Body of pancreas (tissue), 4 donors: ENCODE measurements around the gene STIMATE. TPM values are rescaled to one million over a fixed set of nuclear protein-coding genes. Genes with fewer than 3 reads are reported as not detected.

Experiments
- ATAC-seq: fragments of 150-250 bp; one replicate; pipeline ENCODE4 v1.9.1; 2016
- DNase-seq, 4 donors: peaks; one replicate each; pipeline ENCODE4 v3.0.0-alpha.2; 2019
- H3K27ac ChIP-seq, 4 donors: fragments of 200-600 bp; sonication (generic); 1 replicate in 3 of 4; 2 replicates in 1 of 4; pipeline versions ENCODE4 v1.5.1 to v1.6.1; 2016 to 2019; ENCODE audit warnings: mild to moderate bottlenecking in 1 of 4, mixed read lengths in 1 of 4, moderate library complexity in 1 of 4
- H3K27me3 ChIP-seq, 2 donors: fragments of 200-600 bp; sonication (generic); one replicate each; pipeline ENCODE4 v1.6.0; 2016; ENCODE audit warnings: mild to moderate bottlenecking in 1 of 2
- H3K36me3 ChIP-seq, 2 donors: fragments of 200-600 bp; sonication (generic); replicated peaks in 1 of 2; 2 replicates each; pipeline ENCODE4 v1.5.1; 2016; ENCODE audit warnings: low read depth in 2 of 2; ENCODE audit not compliant: insufficient read depth in 1 of 2
- H3K4me1 ChIP-seq: fragments of 200-600 bp; sonication (generic); one replicate; pipeline ENCODE4 v1.6.0; 2016
- H3K4me3 ChIP-seq, 2 donors: fragments of 200-600 bp; sonication (generic); 1 replicate in 1 of 2; 2 replicates in 1 of 2; pipeline ENCODE4 v1.5.1; 2016 to 2019
- H3K9me3 ChIP-seq, 3 donors: fragments of 200-600 bp; sonication (generic); 1 replicate in 2 of 3; 2 replicates in 1 of 3; pipeline ENCODE4 v1.5.1; 2016
- CTCF ChIP-seq, 7 experiments: fragments of 450-650 bp in 4 of 7; fragments of 200-600 bp in 3 of 7; sonication (generic) in 3 of 7; IDR thresholded peaks; one replicate each; pipeline ENCODE4 v1.5.1; 2016 to 2019; ENCODE audit warnings: antibody characterized with exemption in 7 of 7
- POLR2A ChIP-seq, 3 donors: fragments of 450-650 bp; IDR thresholded peaks; one replicate each; pipeline ENCODE4 v1.6.1; 2016; ENCODE audit warnings: antibody characterized with exemption in 3 of 3, mild to moderate bottlenecking in 2 of 3
- WGBS, 2 donors: methylation state at CpG; one replicate each; pipeline ENCODE4 v1.1.5; 2017; 5-methylcytosine and 5-hydroxymethylcytosine counted together
- intact Hi-C: fragments of 100-400 bp; cut with DNase I; formaldehyde crosslinking; loops from one replicate; pipeline ENCODE4 v1.15.1; 2023
- total RNA-seq, 2 donors: library from RNA; depleted of rRNA; stranded (reverse); fragments of >200 nt; gene quantifications; one replicate each; pipeline ENCODE4 v1.1.0, GENCODE V29; 2016

STIMATE gene
- total RNA-seq, 2 donors from 2014 or later: 13.0 to 63.0 TPM

GRCh38 chr3:52931328-52931727 is 34.0 kb upstream of the STIMATE start:
- intact Hi-C loops: loop anchor here (2.0 to 10.0 kb wide), 2 partner anchors 105 to 143 kb away; no protein-coding TSS in a partner anchor
- no peaks in the 10 kb centered on the region for H3K36me3 ChIP-seq
- ATAC-seq: no peak

GRCh38 chr3:52930748-52931147 is 33.4 kb upstream of the STIMATE start:
- WGBS, 2 donors: 80 to 87% methylated on average over 3 of the region's 3 CpGs
- no peak overlapping the region for H3K4me3 ChIP-seq
- H3K36me3 ChIP-seq: no peaks in the 10 kb centered on the region
- ATAC-seq (no peak), DNase-seq (no peak)
- no peaks in the 10 kb centered on the region for H3K27me3 ChIP-seq
- H3K4me1 ChIP-seq: peaks cover 16% of the 10 kb centered on the region
- H3K9me3 ChIP-seq: no peaks in the 10 kb centered on the region
- H3K27ac ChIP-seq: no peak overlapping the region
- intact Hi-C loops: loop anchor here (2.0 to 10.0 kb wide), 2 partner anchors 106 to 144 kb away; no protein-coding TSS in a partner anchor
- TF ChIP-seq CTCF (IDR thresholded peaks at IDR 0.05) (no peak), POLR2A (IDR thresholded peaks at IDR 0.05) (no peak)

More at GRCh38 chr3:52931328-52931727, 34.0 kb upstream of the STIMATE start:
- WGBS, 2 donors: 84 to 86% methylated on average over 6 of the region's 6 CpGs
- TF ChIP-seq POLR2A (IDR thresholded peaks at IDR 0.05): no peak
- TF ChIP-seq CTCF (IDR thresholded peaks at IDR 0.05): no peak
- no peak overlapping the region for H3K4me3 ChIP-seq
- no peaks in the 10 kb centered on the region for H3K27me3 ChIP-seq
- no peaks in the 10 kb centered on the region for H3K9me3 ChIP-seq
- DNase-seq: no peak
- H3K4me1 ChIP-seq: peaks cover 16% of the 10 kb centered on the region
- H3K27ac ChIP-seq: no peak overlapping the region

- WGBS, 2 donors: 89 to 94% methylated on average over 2 of the region's 2 CpGs
- H3K4me1 ChIP-seq: peaks cover 16% of the 10 kb centered on the region
- H3K36me3 ChIP-seq: no peaks in the 10 kb centered on the region
- DNase-seq (no peak), ATAC-seq (no peak)
- H3K4me3 ChIP-seq: no peak overlapping the region
- H3K27ac ChIP-seq: no peak overlapping the region
- no peaks in the 10 kb centered on the region for H3K27me3 ChIP-seq
- no peaks in the 10 kb centered on the region for H3K9me3 ChIP-seq
- TF ChIP-seq POLR2A (IDR thresholded peaks at IDR 0.05) (no peak), CTCF (IDR thresholded peaks at IDR 0.05) (no peak)
- intact Hi-C loops: no loop called here
These were observed 29.2 kb upstream of the STIMATE start for GRCh38 chr3:52926554-52926953.

- TF ChIP-seq POLR2A (IDR thresholded peaks at IDR 0.05) (no peak), CTCF (IDR thresholded peaks at IDR 0.05) (no peak)
- no peaks in the 10 kb centered on the region for H3K9me3 ChIP-seq
- H3K4me3 ChIP-seq: no peak overlapping the region
- ATAC-seq: no peak
- H3K4me1 ChIP-seq: peaks cover 16% of the 10 kb centered on the region
- WGBS, 2 donors: 69 to 81% methylated on average over 6 of the region's 6 CpGs
- H3K27me3 ChIP-seq: no peaks in the 10 kb centered on the region
- DNase-seq: no peak
- H3K27ac ChIP-seq: no peak overlapping the region
- intact Hi-C loops: no loop called here
- no peaks in the 10 kb centered on the region for H3K36me3 ChIP-seq
These were observed 28.3 kb upstream of the STIMATE start for GRCh38 chr3:52925405-52926313.
